Stimulated activated CD4-positive, alpha-beta T cell treated with anti-CD3 and anti-CD28 coated beads, TNF-alpha, amount 100 ng/mL, for 24 hours (primary cell): ENCODE results near the gene DUSP10.

Experiments
- DNase-seq, 3 experiments: peaks; one replicate each; pipeline ENCODE4 v3.0.0-alpha.2; 2020; ENCODE audit warnings: low read depth in 3 of 3

The DUSP10 gene

DNA sequence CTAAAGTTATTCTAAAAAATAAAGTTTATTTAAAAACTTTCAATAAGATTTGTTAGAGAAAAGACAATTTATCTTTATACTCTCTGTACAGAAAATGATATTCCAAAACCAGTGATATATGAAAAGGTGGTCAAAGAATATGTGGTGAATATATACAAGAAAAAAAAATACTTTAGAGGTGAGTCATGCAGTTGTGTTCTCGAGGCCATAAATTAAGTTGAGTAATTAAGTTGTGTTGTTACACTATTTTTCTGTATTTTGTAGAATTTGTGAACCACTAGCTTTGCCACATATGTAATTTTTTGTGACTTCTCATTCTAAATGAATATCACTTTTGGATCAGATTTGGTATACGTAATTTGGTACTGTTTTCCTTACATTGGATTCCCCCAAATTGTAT is 23.6 kb upstream of the DUSP10 start:
- no peak for DNase-seq

DNA sequence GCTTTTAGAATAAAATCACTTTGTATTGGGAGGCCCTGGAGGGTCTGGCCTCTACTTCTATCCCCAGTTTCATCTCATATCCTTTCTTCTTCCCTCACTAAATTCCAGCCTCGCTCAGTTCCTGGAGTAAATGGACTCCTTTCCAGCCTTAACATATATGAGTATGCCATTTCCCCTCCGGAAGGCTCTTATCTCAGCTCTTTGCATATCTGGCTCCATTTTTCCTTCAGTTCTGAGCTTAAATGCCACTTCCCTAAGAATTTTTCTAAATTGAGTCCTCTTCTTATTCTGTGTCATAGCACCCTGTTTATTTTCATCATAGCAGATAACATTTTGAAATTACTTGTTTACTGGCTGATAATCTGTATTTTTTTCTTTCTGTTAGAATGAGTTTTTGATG is 20.2 kb upstream of the DUSP10 start:
- no peak for DNase-seq

DNA sequence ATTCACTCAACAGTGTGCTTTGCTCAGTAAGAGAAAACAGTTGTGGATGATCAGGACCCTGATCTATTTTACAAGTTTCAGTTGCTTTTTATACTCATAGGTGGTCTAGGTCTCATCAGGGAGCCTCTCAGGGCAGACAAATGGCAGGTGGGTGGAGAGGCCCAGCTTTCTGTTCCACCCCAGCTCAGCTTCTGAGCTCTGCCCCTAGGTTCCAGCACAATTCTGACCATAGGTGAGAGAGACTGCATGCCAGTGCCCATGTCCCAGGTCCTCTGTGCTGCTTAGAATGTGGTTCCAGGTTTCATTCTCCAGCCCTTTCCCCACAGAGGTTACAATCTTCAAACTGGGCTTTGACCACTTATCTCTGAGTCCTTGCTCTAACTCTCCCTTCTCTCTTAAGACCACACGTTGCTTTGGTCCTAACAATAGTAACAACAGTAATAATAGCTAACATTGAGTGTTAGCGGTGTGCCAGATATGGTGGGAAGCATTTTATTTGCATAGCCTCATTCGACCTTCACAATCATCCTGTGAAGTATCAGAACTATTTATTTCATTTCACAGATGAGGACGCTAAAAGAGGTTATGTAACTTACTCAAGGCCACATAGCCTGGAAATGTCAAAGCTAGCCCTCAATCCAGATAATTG is 19.6 kb upstream of the DUSP10 start:
- no peak for DNase-seq

DNA sequence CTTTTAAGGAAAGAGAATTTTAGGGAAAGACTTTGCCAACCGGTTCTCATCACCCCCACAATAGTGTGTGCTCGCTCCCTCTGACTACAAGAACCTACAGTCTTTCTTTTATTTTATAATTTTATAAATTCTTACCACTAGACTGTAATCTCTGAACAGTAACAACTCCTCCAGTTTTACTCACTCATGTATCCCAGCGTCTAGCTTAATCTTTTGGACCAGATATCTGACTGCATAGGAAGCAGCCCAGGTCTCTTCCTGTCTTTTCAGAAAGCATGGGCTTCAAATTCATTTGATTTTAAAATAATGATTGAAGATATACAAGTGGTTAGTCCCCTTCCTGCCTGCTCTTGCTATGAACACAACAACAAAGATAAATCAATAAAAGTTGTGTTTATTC is 19.0 kb upstream of the DUSP10 start:
- DNase-seq: no peak

DNA sequence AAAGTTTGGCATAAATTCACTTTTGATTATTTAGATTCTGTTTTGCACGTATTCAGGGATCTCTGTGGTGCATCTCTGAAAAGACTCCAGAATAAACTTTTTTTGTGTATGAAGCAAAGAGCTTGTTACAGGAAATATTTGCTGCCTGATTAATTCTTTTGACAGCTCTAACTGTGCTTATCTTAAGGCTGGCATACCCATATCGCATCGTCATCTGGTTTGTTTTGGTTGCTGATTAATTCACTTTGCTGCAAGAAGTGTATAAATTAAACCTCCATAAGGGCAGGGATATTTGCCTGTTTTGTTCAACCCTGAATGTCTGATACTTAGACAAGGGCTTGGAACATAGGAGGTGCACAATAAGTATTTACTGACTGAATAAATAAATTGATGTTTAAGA is 17.5 kb upstream of the DUSP10 start:
- no peak for DNase-seq

DNA sequence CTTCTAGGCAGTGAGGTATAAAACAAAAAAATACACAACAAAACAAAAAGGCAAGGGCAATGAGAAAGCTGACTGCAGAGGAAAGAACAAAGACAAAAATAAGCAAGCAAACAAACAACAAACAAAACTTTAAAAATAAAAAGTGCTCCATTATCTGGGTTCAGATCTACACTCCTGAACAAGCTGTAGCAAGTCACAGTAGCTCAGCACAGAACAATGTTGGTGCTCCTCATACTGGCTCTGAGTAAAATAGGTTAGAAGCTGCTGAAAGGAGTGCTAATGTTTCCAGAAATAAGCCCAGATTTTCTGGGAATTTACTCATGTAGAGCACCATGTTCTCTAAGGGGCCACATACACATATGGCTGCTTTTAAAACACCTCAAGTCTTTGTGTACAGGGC is 16.6 kb upstream of the DUSP10 start:
- DNase-seq: no peak

DNA sequence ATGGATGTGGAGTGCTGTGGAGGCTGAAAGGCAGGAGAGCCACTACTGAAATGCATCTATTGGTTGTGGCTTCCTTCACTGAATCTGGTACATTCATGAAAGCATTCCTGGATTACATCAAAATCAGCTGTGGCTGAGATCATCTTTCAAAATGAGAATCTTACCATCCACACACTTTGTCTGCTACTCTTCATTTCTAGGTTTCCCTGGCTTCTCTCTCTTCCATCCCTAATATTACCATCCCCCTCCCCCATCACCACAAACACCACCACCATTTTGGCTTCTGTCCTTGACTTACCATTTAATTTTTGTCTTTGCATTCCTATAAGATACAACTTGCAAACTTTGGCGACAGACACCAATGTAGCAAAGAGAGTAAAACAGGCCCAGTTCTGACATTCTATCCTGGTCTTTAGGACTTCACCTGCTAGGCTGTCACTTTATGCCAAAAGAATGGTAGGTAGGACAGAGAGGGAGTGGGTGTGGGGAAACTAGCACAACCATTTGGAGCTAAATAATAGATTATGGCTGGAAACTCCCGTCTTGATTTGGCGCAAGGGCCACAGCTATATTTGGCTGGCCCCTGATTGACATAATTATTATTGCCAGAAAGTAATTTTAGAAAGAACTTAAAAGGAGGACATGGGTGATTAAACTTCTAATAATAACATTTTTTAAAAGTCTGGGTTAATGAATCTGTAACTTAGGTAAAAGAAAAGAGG is 15.1 kb upstream of the DUSP10 start:
- DNase-seq: no peak

DNA sequence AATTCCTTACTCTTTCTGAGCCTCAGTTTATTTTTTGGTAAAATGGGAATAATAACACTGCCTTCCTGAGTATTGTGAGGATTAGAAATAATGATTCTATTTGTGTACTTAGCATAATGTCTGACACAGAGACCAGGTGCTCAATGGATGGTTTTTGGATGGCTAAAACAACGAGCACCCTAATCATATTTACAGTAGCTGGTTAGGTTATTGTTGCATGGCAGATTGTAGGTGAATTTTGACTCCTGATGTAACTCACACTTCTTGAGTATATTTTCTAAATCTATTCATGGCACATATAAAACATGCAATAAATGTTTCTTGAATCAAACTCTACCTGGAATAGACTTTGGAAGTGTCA is 11.9 kb upstream of the DUSP10 start:
- DNase-seq: no peak

DNA sequence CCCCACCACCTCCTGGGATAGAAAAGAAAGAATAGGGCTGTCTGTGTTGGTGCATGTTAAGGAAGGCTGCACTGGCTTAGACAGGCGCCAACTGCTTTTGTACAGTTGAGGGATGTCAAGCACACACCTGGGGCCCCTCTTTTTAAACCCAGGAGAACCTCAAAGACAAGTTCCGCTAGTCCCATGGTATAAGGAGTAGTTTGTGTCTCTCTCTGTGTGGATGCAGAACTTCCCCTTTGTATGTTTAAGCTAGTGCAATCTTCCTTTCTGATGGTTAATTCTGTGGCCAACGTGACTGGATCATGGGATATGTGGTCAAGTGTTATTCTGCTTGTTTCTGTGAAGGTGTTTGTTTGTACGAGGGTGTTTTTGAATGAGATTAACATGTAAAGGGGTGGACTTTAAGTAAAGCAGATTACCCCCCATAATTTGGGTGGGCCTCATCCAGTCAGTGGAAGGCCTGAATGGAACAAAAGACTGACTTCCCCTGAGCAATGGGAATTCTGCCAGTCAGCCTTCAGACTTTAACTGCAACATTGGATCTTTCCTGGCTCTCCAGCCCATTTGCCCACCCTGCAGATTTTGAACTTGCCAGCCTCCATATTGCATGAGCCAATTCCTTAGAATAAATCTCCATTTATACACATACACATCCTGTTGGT is 9.5 kb upstream of the DUSP10 start:
- no peak for DNase-seq

DNA sequence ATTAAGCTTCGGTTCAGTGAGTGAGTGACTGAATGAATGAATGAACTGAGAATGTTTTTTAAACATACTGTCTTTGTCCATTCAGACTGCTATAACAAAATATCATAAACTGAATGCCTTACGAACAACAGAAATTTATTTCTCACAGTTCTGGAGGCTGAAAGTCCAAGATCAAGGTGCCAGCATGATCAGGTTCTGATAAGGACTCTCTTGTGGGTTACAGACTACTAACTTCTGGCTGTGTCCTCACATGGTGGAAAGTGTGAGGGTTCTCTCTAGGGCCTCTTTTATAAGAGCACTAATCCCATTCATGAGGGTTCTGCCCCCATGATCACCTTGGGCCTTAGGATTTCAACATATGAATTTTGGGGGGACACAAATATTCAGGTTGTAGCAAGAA is 7.1 kb upstream of the DUSP10 start:
- DNase-seq: no peak

DNA sequence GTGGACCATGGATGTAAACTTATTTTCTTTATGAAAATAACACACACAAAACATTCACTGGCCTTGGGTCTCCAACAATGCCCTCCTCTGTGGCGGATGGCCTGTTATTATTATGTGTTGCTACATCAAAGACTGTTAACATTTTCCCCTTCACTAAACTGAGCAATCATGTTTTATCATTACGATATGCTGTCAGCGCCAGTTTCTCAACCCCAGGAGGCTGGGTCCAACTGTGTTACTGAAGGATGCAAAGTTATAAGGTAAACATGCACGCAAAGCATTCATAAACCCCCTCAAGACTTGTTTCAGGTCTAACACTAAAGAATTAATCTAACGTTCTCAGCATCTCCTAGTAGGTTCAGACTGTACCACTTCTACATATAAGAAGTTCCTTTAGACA is 6.0 kb upstream of the DUSP10 start:
- no peak for DNase-seq

DNA sequence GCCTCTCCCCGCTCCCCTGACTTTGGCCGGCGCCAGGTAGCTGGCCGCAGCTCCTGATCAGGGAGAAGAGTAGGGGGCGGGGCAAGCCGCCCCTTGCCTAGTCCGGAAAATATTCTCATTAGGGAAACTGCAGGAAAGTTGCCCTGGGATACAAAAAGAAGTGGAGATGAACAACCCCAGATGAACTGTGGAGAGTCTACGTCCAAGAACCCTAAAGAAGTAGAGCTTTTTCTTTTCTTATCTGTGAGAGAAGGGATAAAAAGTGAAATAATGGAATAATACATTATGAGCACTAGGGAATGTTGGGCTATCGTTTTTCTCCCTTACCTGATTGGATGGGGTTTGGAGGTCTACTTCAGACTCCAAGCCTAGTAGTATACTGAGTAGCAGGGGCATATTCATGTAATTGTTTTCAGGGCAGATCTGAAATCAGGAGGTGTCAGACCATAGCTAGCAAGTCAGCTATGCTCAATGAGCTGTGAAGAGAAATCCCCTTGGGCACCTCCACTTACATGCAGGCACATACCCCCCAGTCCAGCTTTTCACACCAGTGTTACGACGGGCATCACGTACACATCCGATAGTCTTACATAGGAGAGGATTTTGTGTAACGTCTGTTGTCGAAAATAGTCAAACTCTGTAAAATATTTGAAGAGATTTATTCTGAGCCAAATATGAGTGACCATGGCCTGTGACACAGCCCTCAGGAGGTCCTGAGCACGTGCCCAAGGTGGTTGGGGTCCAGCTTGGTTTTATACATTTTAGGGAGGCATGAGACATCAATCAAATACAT is 1.7 kb upstream of the DUSP10 start:
- no peak for DNase-seq

DNA sequence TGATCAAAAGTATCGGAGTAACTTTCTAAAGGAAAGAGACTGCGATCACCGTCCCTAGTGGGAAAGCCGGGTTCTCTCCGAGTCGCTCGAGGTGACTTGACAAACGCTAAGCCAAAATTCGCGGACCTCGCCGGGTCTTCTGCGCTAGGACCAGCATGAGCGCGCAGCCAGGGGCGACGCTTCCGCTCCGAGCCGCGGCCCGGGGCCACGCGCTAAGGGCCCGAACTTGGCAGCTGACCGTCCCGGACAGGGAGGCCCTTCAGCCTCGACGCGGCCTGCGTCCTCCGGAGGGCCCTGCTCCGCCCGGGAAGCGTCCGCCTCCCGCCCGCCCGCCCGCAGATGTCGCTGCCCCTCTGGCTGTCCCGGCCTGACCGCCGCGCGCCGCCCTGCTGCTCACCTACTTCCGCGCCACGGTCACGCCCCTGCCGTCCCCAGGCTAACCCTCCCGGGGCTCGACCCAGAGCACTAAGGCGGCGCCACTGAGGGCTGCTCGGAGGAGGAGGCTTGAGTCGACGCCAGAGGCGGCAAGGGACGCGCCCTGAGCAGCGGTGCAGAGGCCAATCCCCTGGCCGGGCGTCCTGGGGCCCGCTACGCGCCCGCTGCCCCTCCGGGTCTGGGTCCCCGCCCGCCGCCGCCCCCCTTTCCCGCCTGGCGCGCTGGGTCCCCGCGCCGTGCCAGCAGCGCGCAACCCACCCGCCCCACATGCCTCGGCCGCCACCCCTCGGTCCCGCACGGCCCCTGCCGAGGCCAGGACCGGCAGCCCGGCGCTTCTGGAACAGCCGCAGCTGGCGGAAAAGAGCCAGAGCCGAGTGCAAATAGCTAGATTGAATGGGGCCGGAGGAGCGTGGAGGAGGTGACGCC is 896 bp upstream of the DUSP10 start:
- DNase-seq: peak; percentile 54 to 81 (median 57)

DNA sequence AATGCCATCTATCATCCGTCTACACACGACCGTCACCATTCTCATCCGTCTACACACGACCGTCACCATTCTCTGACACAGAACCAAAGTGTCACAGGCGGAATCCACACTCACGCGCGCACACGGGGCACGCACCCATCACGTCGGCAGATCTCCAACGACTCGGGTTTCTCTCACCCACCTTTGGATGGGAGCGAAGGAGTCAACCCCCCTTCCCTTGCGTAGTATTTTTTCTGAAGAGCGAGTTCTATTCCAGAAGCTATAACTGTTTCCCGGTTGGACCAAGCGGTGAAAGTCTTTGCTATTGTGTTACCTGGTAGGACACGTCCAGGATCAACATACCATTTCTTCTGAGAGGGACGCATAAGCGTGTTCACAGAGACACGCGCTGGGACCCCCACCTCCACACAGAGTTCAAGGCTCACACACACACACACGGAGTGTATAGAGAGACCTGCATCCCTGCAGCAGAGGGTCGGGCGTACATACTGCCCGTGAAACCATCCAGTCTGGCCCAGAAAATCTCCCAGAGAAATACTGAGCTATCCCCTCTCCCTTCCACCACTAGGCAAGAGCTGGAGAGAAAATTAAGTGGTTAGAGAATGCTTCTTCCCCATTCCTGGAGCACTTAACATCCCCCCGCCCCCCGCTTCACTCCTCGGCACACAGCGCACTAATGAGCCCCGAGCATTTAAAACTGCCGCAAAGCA is 741 bp downstream of the DUSP10 start:
- peak in 1 of 3 experiments; percentile 22 for DNase-seq

DNA sequence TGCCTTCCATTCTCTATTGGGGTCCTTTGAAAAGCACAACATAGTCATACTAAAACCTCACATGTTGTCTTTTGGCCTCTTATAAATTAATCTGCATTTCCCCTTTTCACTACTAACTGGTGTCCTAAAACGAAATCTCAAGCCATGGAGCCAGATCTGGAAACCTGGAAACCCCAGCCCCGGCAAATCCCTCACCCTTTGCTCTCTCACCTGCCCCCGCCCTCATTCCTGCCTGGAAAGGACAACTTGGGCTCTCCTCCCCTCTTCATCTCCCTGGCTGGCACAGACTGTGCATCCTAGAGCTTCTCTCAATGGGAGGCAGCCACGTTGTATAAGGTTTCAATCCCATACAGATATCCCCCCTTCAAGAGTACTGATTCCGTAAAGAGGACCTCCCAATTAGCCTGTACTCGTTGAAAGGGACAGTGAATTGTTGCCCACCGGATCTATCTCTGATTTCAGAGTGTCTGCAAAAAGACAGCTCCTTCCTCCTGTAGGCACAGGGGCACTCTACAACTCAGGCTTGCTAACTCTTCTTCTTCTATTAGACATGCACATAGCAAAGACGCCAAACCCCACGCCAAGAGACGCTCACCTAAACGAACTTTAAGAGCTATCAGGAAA is 1.4 kb downstream of the DUSP10 start:
- no peak for DNase-seq

DNA sequence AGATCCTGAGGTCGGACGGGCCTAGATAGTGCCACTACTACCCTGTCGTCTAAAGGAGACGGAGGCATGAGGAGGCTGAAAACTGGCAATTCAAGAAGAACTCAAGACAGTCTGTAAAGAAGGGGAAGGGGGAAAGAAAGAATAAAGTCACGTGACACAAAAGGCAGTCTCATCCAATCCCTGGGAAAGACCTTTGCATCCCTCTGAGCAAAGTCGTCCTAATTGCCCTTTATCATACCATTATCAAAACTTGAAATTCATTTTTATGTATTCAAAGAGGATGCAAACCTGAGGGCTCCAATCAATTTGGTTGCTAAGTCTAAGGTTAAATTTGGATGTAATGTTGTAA is 2.2 kb downstream of the DUSP10 start:
- DNase-seq: no peak

DNA sequence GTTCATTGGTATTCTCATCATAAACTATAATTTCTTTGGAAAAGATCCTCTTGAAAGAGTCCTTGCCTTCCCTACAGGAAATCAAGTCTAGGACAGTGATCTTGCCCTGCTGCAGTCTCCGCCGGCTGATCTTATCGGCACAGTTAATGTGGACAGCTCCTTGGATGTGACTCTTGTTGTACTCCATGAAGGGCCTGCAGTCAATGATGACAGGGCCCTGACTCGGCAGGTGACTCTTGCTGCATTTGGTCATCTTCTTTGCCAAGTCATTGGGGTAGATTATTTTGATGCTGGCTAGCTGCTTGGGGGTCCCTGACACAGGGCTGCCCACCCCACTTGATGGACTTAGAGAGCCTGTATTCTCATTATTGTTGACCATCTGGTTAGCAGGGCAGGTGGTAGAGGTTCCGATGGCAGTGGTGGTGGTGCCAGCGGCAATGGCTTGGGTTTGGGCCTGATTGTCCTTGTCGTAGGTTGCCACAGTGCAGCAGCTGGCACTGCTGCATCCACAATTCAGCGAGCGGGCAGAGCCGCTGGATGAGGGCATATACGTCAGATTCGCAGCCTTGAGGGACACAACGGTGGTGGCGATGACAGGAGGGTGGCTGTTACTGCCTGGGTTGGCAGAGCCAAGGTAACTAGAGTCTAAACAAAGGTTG is 2.7 kb downstream of the DUSP10 start:
- DNase-seq: no peak

DNA sequence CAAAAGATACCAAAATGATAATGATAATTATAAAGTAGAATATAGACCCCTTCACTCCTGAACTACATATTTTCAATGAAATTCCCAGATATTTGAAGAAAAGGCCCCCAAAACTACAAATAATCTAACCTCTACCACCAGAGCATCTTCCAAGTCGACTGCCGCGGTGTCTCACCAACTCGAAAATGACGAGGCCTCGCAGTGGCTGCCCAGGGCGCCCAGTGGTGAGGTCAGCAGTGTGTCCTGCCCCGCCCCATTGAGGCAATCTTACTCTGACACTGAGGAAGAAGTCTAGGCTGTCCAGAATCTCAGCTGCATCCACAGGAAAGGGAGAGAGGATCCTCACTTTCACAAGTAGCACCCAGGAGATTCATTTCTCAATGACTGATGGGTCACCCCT is 5.2 kb downstream of the DUSP10 start:
- DNase-seq: no peak

DNA sequence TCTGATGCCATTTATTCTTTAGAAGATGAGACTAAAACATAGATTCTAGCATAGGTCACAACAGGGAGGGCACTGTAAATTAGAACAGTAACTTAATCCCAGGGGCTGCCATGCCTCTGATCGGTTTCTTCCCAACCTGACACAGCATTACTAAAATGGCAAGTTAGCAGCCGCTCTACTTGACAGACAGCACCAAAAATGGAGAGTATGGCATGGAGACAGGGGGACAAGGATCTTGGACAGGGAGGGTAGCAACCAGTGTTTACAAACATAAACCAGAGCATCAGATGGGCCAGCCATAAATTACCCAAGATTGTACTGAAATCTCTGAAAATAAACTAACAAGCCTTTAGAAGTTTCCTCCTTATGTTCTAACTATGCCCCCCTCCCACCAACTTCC is 5.9 kb downstream of the DUSP10 start:
- DNase-seq: no peak

DNA sequence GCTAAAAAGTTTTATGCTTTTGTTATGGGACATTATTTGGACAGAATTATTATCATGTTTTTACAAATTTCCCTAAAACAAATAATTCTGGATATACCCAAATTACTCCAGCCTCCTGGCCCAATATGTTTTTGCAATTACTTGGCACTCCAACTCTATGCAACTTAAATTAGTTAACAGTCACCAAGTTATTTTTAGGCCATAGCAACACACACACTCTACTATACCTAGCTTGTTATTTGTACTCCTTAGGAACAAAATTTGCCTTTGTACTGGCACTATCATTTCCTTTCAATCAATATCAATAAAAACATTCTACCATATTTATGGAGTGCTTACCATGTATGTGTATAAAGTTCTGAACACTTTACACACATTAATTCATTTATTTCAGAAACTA is 7.7 kb downstream of the DUSP10 start:
- no peak for DNase-seq
